Skin of body (tissue), 2 donors: ENCODE data around the gene EXOC4. TPM values are rescaled to one million over a fixed set of nuclear protein-coding genes. Genes with fewer than 3 reads are reported as not detected.

ENCODE experiments used
- DNase-seq: peaks from one replicate; lab custom pipeline; 2025; lab: John Stamatoyannopoulos, UW
- total RNA-seq: library from RNA; depleted of rRNA; stranded (reverse); fragments of >200 nt; gene quantifications from one replicate; pipeline ENCODE4 v1.2.3, GENCODE V29; 2014

Gene EXOC4
- total RNA-seq, 1 donor from 2014 or later, result 96.4 TPM

DNA sequence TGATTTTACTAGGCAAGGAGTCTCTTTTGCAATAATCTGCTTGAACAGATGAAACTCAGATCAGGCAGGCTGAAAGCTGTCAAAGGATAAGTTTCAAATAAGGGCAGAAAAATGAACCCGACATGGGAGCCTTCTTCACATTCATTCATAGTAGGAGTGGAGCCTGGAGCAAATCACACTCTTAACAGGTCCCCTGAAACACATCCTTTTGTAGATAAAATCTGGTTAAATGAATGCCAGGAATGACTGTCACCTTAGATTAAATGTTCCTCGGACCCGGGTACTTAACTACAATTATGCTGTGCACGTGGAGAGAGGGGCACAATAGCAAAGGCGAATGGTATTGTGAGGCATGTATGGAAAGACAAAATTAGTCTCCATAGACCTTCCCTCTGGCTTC lies 529.6 kb downstream of the EXOC4 start:
- no peak for DNase-seq

DNA sequence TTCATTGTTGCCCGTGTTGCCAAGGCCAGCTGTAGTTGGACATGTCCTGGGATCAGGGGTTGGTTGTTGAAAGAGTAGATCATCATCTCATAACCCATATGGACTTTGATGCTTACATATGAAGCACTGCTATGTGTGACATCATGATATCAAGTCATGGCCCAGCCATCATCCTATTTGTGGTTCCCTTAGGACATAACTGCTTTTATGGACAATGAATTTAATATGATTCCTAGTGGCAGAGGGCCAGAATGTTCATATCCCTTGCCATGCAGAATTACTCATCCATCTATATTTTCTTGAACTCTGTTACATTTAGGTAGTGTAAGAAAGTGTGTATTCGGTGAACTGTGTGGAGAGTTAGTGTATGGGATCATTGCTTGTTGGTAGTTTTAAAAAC lies 530.4 kb downstream of the EXOC4 start:
- no peak for DNase-seq

DNA sequence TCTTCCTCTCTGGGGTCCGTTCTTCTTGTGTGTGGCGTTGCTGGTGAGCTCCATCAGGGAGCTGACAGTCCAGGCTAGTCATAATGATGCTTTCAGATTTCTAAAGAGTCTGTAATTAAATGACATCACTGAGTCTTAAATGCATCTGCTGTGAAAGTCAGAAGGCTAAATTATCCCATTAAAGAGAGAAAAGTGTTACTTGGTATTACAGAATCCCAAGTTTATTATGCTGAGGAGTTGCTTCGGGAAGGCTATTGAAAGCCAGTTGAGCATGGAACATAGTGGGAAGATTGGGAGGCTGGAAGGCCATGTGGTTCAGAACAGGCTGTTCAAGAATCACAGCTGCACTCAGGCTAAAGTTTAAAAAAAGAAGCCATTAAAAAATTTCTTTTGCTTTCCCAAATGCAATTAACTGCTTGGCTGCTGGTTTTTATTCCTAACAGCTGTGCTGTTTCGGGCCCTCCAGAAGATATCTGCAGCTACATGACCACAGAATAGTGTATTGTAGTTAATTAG lies 531.7 kb downstream of the EXOC4 start:
- peak; percentile 26 for DNase-seq

DNA sequence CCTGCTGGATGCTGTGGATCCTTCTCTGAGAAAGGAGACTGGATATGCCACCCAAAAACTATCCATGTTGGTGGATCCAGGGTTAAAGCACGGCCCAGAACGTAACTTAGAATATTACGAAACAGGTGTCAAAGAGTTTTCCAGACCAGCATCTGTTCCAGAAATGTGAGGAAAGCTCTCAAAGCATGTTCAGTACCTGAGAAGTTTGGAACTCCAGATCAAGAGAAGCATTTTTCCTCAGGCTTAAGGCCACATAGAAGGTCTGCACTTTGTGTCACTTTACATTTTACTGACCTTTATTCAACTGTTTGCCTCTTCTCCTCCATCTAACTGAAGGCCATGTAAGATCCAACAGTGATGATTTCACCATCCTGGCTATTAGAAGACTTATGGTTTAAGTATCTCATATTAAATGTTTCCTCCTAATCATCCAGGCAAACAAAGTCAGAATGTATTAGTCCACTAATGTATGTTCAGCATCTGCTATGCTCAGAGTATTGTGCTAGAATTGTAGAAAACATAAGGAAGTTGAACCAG lies 533.6 kb downstream of the EXOC4 start:
- DNase-seq, result no peak

DNA sequence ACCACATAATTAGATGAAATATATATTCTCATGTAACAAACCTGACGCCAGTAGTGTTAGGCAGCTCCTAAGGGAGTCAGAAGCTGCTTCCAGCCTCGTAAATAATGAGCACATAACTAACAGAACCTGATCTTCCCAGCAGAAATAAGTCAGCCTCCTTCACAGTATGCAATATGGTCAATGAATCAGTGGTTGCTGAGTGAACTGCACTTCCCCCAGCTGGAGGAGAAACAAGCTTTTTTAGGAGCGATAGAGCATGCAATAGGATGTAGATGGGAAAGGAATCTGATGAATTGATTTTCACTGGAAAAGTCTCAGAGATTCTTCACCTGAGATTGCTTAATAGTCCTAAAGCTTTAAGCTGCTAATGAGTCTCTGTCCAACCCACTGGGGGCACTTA lies 537.1 kb downstream of the EXOC4 start:
- no peak for DNase-seq

DNA sequence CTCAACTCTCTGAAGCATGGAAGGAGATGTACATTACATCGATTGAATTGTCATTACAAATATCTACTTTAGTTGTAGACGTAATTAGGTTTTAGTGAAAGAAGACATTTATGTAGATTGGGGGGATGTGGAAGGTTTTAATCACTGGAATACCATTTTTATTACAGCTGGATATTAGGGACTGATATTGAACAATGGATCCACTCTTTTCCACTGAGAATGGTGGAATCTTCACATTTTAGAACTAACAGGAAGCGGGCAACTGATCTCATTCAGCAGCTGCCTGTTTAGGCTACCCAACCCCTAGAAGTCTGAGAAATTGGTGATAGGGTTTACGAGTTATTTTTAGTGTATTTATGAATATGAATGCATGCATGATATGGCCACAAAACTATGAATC lies 538.0 kb downstream of the EXOC4 start:
- DNase-seq, result no peak

DNA sequence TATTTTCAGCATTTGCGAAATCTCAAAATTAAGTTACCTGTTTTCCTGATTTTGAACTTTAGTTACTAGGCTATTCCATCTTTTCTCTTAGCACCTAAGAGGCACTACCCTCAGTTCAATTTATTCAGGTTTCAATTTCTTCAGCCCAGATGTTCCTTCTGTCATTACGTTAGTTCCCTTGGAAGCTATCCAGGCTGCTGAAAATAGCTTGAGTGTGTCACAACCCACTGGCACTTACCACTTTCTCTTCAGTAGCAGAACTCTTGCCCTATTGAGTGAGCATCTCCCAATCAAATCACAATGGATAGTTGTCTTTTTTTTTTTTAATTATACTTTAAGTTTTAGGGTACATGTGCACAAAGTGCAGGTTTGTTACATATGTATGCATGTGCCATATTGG lies 541.6 kb downstream of the EXOC4 start:
- no peak for DNase-seq

DNA sequence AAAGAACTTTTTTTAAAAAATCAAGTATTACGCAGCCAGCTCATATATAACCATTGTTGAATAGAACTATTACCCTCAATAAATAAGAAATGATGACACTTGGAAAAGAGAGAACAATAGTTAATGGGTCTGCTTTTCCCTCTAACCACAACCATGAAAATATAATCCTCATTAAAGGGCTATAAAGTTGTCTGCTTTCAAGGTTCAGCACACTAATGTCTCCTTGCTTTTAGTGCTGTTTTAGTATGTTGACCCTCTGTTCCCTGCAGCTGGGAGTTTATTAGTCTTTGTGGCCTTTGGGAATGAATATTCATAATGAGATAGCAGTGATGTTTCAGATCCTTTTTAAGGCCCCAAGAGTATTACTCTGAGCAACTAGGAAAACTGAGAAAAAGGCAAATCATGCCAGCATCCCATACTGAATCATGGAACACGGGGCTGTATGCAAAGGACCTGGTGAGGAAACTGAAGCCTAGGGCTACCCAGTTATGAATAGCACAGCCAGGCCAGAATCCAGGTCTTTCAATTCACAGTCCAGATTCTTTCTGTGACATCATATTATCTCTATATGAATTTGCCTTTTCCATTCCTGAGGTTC lies 542.3 kb downstream of the EXOC4 start:
- DNase-seq, result no peak

DNA sequence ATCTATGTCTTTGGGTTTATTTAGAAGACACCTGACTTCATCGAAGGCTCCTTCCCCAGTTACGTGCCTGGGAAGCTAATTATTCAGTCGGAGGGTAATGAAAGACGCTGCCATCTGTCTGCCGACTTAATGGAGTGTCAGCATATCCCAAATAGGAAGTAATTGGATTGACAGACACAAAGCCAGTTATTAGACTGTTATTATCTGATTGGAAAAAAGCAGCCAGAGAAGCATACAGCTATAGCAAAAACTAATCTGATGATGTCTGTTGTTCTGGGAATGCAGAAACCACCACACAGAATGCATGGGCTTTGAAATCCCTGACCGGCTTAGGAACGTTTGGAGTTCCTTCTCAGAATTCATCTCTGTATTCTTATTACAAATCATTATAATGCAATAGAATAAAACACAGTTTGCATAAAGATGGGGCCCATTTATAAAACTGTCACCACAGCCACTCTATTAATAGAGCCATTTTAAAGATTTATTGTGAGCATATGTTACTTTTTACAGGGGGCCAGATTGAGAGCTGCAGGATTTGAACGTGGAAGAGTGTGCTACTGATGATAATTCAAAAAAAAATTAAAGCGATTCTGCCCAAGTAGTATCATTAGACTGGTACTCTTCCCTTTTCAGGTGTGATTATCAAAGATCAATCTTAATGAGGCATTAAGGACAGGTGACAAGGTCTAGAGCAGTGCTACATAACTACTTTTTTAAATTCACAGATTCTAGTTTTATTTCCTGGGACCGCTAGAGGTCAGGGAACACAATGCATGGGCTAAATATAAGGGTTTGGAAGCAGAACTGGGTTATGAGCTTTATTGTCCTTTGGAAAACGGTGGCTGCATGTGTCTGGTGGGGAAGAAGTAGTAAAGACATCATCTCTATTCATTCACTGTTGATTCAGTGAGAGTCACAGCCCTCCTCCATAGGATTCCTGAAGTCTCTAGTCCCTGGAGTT lies 544.2 kb downstream of the EXOC4 start:
- DNase-seq, result peak; percentile 28

DNA sequence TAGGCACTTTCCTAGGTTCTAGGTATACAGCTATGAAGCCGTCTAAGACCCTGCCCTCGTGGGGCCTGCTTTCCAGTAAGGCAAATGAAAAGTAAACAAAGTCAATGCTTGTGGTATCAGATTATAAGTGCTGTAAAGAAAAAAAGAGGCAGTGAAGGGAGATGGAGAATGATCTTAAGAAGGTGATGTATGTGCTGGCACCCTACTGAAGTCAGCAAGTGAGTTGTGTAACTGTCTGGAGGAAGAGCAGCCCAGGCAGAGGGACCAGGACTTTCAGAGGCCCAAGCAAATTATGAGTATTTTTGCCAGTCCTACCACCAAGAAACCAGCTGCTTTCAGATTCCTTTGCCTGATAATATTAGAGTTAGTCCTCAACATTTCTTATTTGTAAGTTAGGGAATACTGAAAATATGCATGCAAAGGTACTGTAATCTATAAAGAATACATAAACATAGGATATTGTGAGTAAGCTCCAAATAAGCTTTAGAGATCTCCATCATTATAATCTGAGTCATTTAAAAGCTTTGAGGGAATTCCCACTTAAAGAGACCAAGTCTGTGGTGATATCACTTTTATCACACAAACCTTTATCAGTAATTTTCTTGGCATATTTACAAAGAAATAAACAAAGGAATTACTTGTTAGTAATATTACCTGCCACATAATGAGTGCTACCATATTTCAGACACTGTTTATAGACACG lies 545.1 kb downstream of the EXOC4 start:
- no peak for DNase-seq

DNA sequence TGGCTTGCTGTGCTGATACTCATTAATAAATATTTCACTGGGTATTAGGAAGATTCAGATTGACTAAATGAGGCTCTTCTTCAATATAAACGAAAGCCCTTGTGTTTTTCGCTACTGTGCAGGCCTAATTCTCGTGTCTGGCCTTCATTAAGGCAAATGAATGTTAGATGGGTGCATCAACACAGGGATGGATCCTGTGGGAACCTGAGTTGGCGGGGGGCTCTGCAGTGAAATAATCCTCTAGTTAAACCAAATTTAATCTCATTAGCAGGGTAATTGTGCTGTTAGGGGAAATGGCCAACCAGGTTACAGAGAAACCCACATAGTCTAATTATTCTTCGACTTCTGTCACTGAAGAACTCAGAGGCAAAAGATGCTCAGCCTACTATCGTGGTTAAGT lies 548.5 kb downstream of the EXOC4 start:
- no peak for DNase-seq

DNA sequence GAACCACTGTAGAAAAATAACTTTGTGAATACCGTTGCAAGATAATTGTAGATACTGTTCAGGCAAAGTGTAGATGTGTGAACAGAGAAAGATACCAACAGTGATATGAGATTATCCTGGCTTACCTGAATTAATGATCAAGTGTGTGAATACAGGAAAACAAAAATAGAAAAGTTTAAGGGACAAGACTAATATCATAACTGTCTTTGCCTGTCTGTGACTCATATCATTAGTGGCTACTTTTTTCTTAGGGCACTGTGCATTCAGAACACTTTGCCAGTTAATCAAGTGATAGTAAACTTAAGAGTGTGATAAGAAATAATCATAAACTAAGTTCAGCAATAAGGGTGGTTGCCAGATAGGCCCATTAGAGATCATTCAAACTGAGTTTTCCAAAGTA lies 551.2 kb downstream of the EXOC4 start:
- DNase-seq, result no peak

DNA sequence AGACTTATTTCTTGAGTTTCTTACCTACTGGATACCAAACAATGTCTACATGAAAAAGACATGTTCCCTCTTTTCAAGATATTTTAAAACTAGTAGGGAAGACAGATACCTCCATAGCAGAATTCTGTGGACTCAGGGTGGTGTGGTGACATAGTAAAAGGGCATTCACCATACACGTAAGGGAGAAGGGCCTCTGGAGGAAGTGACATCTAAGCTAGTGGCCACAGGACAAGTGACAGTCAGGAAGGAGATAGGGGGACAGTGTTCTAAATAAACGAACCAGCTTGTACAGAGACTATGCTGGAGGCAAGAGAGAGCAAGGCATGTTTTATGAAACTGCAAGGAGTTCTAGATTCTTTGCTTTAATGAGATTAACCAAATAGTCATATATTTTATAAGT lies 552.5 kb downstream of the EXOC4 start:
- no peak for DNase-seq

DNA sequence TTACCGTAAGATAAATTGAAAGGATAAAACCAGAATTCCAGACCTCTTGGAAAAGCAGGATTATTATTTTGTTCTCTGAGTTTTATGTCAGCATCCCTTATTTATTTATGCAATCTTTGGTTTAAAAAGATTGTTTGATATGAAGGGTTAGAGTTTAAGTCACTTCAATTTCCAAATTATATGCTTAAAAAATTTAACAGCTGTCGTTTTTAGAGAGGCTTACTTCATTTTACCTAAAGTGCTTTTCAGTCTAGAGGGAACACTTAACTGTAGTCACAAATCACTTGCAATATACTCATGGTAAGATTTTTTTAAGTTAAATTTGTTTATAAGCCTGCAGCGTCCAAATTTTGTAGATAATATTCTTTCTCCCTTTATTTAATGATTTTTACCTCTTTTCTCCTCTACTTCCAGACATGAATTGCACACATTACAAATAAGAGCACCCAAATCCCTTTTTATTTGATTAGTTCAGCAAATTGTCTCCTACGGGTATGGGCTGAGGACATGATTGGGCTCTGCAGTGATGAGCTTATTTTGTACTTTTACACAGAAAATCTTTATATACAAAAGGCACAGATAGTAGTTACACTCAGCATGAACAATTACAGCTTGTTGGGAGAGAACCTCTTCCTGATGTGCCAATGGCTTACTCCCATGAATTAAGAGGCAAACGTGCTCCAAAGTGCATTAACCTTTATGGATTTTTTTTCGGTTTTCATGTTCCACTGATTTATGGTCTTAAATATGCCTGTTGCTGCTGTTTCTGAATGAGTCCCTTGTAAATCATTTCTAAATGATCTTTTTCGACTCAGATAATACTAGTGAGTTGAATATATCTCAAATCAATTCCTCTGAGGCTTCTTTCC lies 555.0 kb downstream of the EXOC4 start:
- no peak for DNase-seq

DNA sequence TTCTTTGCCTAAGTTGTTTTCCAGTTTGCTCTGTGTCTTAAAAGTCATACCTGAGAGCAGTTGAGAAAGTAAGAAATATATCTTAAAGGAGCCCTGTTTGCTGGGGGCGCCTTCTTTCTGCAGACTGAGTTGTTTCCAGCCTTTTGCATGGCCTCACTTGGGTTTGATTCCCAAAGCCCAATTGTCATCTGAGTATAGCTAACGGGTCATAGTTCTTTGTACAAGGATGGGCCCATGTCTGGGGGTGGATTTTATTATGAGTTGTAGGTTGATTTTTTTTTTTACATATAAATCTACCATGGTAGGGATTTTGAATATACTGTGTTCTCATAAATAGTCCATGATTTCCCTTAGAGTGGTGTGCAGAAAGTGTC lies 555.6 kb downstream of the EXOC4 start:
- no peak for DNase-seq

DNA sequence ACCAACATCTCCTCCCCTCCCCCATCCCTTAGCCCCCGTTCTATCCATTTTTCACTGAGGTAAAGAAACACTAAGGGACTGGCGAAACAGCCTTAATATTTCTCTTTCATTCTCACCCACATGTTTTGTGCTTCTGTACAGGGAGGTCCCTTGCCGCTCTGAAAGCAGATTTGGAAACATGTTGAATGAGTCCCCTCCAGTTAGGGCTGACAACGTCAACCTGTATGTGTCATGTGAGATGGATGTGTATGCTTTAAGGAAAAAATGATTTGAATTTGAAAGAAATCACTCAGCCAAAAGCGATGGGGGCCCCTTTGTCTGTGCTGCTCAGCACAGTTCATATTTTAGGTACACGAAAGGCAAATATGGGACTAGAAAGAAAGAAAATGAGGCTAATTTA lies 560.0 kb downstream of the EXOC4 start:
- no peak for DNase-seq

DNA sequence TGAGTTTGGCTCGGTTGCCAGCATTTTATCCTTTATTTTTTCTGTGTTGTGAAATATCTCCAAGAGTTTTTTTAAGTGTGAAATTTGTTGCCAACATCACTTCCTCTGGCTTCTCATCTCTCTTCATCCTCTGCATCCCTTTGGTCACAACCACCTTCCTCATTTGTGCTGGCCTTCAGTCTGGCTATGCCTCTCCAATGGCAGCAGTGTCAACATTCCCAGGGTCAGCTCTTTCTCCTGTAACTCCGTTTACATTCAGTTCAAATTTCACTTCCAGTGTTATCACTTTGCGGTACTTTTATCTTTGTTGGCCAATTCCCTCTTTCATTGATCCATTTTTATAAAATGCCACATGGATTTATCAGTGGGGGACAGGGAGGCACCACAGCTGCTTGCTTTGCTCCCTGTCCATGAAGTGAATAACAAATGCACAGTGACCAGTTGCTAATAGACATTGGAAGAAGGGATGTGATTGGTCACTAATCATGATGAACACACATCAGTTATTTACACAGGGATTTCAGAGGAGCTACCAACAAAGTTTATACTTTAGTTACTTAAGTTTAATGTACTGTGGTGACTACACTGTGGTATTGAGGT lies 562.8 kb downstream of the EXOC4 start:
- no peak for DNase-seq

DNA sequence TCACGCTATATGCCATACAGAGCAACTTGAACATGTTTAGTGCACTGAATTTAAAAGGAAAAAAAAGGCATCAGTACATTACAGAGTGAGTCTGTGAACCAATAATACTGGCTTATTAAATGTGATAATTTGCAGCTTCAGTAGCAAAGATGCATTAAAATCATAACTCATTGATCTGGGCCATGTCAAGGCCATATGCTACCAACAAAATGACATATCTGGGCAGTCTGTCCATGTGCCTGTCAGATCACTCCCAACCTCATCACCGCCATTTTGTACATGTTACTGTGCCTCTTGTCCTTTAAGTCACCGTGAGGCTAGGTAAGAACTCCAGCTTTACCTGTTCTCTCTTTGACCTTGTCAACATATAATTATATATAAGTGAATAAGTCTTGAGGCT lies 566.8 kb downstream of the EXOC4 start:
- no peak for DNase-seq

DNA sequence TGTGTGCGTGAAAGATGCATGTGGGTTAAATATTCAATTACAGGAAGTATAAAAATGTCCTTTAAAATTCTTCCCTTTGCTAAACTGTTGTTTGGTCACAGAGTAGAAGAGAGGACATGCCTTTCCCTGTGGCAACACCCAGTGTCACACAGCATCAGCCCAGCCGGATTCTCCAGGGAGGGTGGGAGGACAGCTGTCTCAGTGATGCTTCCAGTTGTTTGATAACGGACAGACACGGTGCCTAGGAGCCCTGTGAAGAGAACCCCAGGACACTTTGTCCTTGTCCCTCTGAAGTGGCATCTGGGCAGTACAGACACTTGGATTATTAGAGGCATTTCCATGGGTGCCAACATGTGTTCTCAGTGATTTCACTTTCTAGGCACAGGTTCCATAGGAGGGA lies 567.7 kb downstream of the EXOC4 start:
- no peak for DNase-seq

DNA sequence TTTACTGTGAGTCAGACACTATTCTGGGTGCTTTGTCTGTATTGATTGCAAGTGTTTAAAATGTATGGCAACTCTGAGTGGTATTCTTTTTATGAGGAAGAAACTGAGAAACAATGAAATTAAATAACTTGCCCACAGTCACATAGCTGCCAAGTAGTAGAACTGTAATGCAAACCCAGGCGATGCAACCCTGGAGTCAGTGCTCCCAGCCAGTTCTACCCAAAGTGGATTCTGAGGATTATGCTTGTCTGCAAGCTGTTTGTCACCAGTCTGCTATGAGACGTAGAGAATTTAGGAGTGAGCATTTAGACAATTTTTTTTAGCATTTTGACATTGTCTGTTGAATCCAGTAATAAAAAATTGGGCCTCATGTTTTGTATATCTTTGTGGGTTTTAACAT lies 568.3 kb downstream of the EXOC4 start:
- DNase-seq, result no peak
